Ovary (tissue), 9 donors: Measurements from ENCODE around the gene DLG5. TPM values are rescaled to one million over a fixed set of nuclear protein-coding genes. Genes with fewer than 3 reads are reported as not detected.

Experiments
- DNase-seq, 5 donors: peaks; one replicate each; pipeline ENCODE4 v3.0.0-alpha.2; 2019 to 2020
- H3K27ac ChIP-seq, 2 donors: fragments of 200-600 bp; one replicate each; pipeline versions ENCODE4 v1.5.1 to v1.8.0; 2019 to 2022
- H3K27me3 ChIP-seq: fragments of 200-600 bp; one replicate; pipeline ENCODE4 v1.8.0; 2022
- H3K36me3 ChIP-seq: fragments of 200-600 bp; sonication (generic); one replicate; pipeline ENCODE4 v1.5.1; 2019
- H3K4me1 ChIP-seq: one replicate; pipeline ENCODE4 v1.8.1; 2013; ENCODE audit warnings: mild to moderate bottlenecking, moderate library complexity; ENCODE audit not compliant: insufficient read depth
- H3K4me3 ChIP-seq: fragments of 200-600 bp; sonication (generic); one replicate; pipeline ENCODE4 v1.5.1; 2017
- H3K9me3 ChIP-seq, 2 donors: fragments of 200-600 bp in 1 of 2; sonication (generic) in 1 of 2; one replicate each; pipeline versions ENCODE4 v1.5.1 to v1.8.1; 2013 to 2019; ENCODE audit warnings: mild to moderate bottlenecking in 1 of 2, moderate library complexity in 1 of 2
- EP300 ChIP-seq: sonication (generic); formaldehyde crosslinking; IDR thresholded peaks from one replicate; pipeline ENCODE4 v1.6.1; 2017; ENCODE audit warnings: antibody characterized with exemption
- POLR2A ChIP-seq: fragments of 450-650 bp; IDR thresholded peaks from one replicate; pipeline ENCODE4 v1.6.1; 2017; ENCODE audit warnings: antibody characterized with exemption, mild to moderate bottlenecking, moderate library complexity
- WGBS, 3 donors: extraction: QIAGEN DNeasy Blood & Tissue Kit in 1 of 3; methylation state at CpG; one replicate each; pipeline versions ENCODE4 v1.1.5 to v1.1.7; 2013 to 2017; 5-methylcytosine and 5-hydroxymethylcytosine counted together
- intact Hi-C, 4 donors: fragments of 100-400 bp; cut with DNase I; formaldehyde crosslinking; loops; one replicate each; pipeline versions ENCODE4 v1.11.0 to v1.15.1; 2022 to 2023
- polyA plus RNA-seq, 2 donors: library from polyadenylated mRNA; stranded (reverse); fragments of 200-250 nt in 1 of 2; fragments of 350-450 nt in 1 of 2; fragmentation: Illumina TruSeq in 1 of 2; extraction: RNeasy Lipid Tissue Mini Kit (QIAGEN cat#74804) in 1 of 2; gene quantifications; one replicate each; pipeline ENCODE4 v1.2.3, GENCODE V29; 2013 to 2014
- total RNA-seq, 7 donors: library from RNA; depleted of rRNA in 2 of 7; stranded (reverse); fragments of >200 nt in 2 of 7; fragmentation: NEBNext Ultra II Directional in 3 of 7; extraction: Animal tissue kit (Norgen Biotek cat#: 25700) in 3 of 7; gene quantifications; one replicate each; pipeline versions ENCODE4 v1.1.0 to v1.2.4, GENCODE V29; 2016 to 2023
- TF ChIP-seq, protein P1 (sequence below), 3 donors: fragments of 450-650 bp in 2 of 3; fragments of 200-600 bp in 1 of 3; IDR thresholded peaks; one replicate each; pipeline versions ENCODE4 v1.5.1 to v1.8.0; 2016 to 2022; ENCODE audit warnings: antibody characterized with exemption in 3 of 3, mild to moderate bottlenecking in 1 of 3
- donor health status: DM: no; HTN: no; CAD: no; lungs with moderate emphysema.
- donor health status: DM: no; HTN: no; CAD: no.
- donor health status: Bipolar disorder and iron deficiency.
- donor health status: DM: yes; HTN: yes; CAD: no.
- donor health status: DM: no; HTN: no; CAD: no.
- donor health status: DM: yes; HTN: yes; CAD: no.

DLG5 gene
- total and polyA plus RNA-seq, 9 donors: 29.1 to 71.9 (median 42.8) TPM

DNA sequence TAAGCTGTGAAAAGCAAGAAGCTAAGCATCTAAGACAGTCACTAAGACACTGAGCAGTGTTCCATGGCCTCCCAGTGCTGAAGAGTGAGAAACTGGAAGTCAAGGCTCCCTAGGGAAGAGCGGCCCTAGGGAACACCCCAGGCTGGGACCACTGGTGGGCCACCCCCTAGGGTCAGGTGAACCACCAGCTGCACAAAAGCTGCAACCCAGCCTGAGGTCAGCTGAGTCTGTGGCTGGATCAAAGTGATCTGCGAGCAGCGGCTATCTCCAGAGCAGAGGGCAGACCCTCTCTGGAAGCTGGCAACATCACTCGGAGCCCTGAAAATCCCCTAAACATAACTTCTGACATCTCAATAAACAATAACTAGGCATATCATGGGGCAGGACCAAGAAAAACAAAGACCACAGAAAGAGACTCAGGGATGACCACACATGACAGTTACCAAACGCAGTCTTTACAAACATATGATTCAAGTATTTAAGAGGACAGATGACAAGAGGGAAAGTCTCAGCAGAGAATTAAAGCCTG is 125.8 kb downstream of the DLG5 start:
- Histone ChIP-seq H3K36me3 (no peaks in the 10 kb centered on the region), H3K4me1 (no peaks in the 10 kb centered on the region), H3K9me3 (no peaks in the 10 kb centered on the region), H3K27me3 (no peaks in the 10 kb centered on the region), H3K27ac (no peak overlapping the region), H3K4me3 (no peak overlapping the region)
- DNase-seq: no peak
- no peak for TF ChIP-seq POLR2A
- TF ChIP-seq, protein P1, sequence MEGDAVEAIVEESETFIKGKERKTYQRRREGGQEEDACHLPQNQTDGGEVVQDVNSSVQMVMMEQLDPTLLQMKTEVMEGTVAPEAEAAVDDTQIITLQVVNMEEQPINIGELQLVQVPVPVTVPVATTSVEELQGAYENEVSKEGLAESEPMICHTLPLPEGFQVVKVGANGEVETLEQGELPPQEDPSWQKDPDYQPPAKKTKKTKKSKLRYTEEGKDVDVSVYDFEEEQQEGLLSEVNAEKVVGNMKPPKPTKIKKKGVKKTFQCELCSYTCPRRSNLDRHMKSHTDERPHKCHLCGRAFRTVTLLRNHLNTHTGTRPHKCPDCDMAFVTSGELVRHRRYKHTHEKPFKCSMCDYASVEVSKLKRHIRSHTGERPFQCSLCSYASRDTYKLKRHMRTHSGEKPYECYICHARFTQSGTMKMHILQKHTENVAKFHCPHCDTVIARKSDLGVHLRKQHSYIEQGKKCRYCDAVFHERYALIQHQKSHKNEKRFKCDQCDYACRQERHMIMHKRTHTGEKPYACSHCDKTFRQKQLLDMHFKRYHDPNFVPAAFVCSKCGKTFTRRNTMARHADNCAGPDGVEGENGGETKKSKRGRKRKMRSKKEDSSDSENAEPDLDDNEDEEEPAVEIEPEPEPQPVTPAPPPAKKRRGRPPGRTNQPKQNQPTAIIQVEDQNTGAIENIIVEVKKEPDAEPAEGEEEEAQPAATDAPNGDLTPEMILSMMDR (IDR thresholded peaks at IDR 0.05): no peak
- no peak for TF ChIP-seq EP300
- intact Hi-C loops: no loop called here
- 83 to 94% (median 86%) methylated on average over 5 of the region's 5 CpGs for WGBS, 3 donors

- H3K27me3 ChIP-seq: no peaks in the 10 kb centered on the region
- 94 to 95% (median 94%) methylated on average over 13 of the region's 13 CpGs for WGBS, 3 donors
- H3K27ac ChIP-seq: no peak overlapping the region
- no peaks in the 10 kb centered on the region for H3K4me1 ChIP-seq
- H3K36me3 ChIP-seq: no peaks in the 10 kb centered on the region
- intact Hi-C loops: no loop called here
- DNase-seq: no peak
- H3K9me3 ChIP-seq: no peaks in the 10 kb centered on the region
- TF ChIP-seq EP300: no peak
- TF ChIP-seq POLR2A: no peak
- TF ChIP-seq, protein P1 (IDR thresholded peaks at IDR 0.05): no peak
- H3K4me3 ChIP-seq: no peak overlapping the region
Measured at GRCh38 chr10:77800320-77800719, 126.2 kb downstream of the DLG5 start.

- Histone ChIP-seq H3K27me3 (no peaks in the 10 kb centered on the region), H3K4me1 (no peaks in the 10 kb centered on the region), H3K9me3 (no peaks in the 10 kb centered on the region), H3K4me3 (no peak overlapping the region), H3K36me3 (no peaks in the 10 kb centered on the region), H3K27ac (no peak overlapping the region)
- intact Hi-C loops: no loop called here
- TF ChIP-seq EP300: no peak
- TF ChIP-seq, protein P1 (IDR thresholded peaks at IDR 0.05): no peak
- WGBS, 3 donors: 83 to 92% (median 85%) methylated on average over 5 of the region's 5 CpGs
- no peak for DNase-seq
Measured at GRCh38 chr10:77799352-77799751, 127.2 kb downstream of the DLG5 start.

- Histone ChIP-seq H3K27me3 (no peaks in the 10 kb centered on the region), H3K9me3 (no peaks in the 10 kb centered on the region), H3K4me1 (no peaks in the 10 kb centered on the region), H3K4me3 (no peak overlapping the region), H3K36me3 (no peaks in the 10 kb centered on the region), H3K27ac (no peak overlapping the region)
- WGBS, 3 donors: 34 to 61% (median 37%) methylated on average over 2 of the region's 2 CpGs
- no peak for DNase-seq
- intact Hi-C loops: no loop called here
- TF ChIP-seq, protein P1 (IDR thresholded peaks at IDR 0.05): no peak
- TF ChIP-seq POLR2A (no peak), EP300 (no peak)
Measured at GRCh38 chr10:77798940-77799339, 127.6 kb downstream of the DLG5 start.
